HepG2 (cell line): Measurements from ENCODE around the gene SLC7A4. TPM values are rescaled to one million over a fixed set of nuclear protein-coding genes. Genes with fewer than 3 reads are reported as not detected.

Experiments used
- ATAC-seq: fragments of 200-7000 bp; cut with Tn5 transposase; 3 replicates; pipeline ENCODE4 v1.9.1; 2020; ENCODE audit warnings: mild to moderate bottlenecking, moderate library complexity
- BruUV-seq: library from RNA; stranded (reverse); fragments of 400-500 nt; replicated peaks from 2 replicates; lab custom pipeline; 2021; lab: Mats Ljungman, UMichigan
- CTCF ChIA-PET: fragments of 300-600 bp; formaldehyde crosslinking; extraction: SDS; loops from one replicate; lab custom pipeline; 2021; ENCODE audit warnings: low total read pairs, inconsistent platforms, low intra/inter-chr PET ratio; lab: Yijun Ruan, JAX
- POLR2A ChIA-PET: fragments of 350-600 bp; sonication (Branson Sonifier 250); formaldehyde crosslinking; loops from one replicate; lab custom pipeline; 2020; ENCODE audit warnings: antibody characterized with exemption, inconsistent platforms; lab: Yijun Ruan, JAX
- DNase-seq: peaks from one replicate; pipeline ENCODE4 v3.0.0-alpha.2; 2015; ENCODE audit warnings: low spot score
- FAIRE-seq: peaks from 3 replicates; lab custom pipeline; 2011; peaks lifted over from hg19 to GRCh38; lab: Jason Lieb, UNC
- H2AFZ ChIP-seq: one replicate; pipeline ENCODE4 v1.6.1; 2011; ENCODE audit warnings: low read length, inconsistent platforms
- H3K27ac ChIP-seq: fragments of 300-600 bp; 3 replicates; pipeline ENCODE4 v1.8.0; 2011; ENCODE audit warnings: mixed run types, mild to moderate bottlenecking, mixed read lengths, low read length, inconsistent platforms; ENCODE audit not compliant: insufficient read depth; ENCODE audit errors: extremely low read length
- H3K27me3 ChIP-seq, 2 experiments: fragments of 200-600 bp in 1 of 2; 2 replicates in 1 of 2; 3 replicates in 1 of 2; pipeline versions ENCODE4 v1.6.0 to v1.8.0; 2011; ENCODE audit warnings: low read length in 2 of 2, mild to moderate bottlenecking in 2 of 2, moderate library complexity in 2 of 2, inconsistent platforms in 1 of 2; ENCODE audit not compliant: insufficient read depth in 2 of 2, control insufficient read depth in 1 of 2
- H3K36me3 ChIP-seq, 2 experiments: fragments of 200-600 bp in 1 of 2; replicated peaks in 1 of 2; 2 replicates in 1 of 2; 3 replicates in 1 of 2; pipeline versions ENCODE4 v1.5.1 to v1.8.0; 2011; ENCODE audit warnings: low read length in 2 of 2, inconsistent platforms in 1 of 2; ENCODE audit not compliant: insufficient read depth in 2 of 2, control insufficient read depth in 1 of 2
- H3K4me1 ChIP-seq: 2 replicates; pipeline ENCODE4 v1.5.1; 2012; ENCODE audit warnings: low read length, inconsistent platforms; ENCODE audit not compliant: insufficient read depth
- H3K4me2 ChIP-seq: 2 replicates; pipeline ENCODE4 v1.6.0; 2011; ENCODE audit warnings: low read depth, low read length, inconsistent platforms
- H3K4me3 ChIP-seq, 3 experiments: fragments of 200-600 bp in 1 of 3; sonication (generic), shearing (Covaris generic) in 1 of 3; replicated peaks in 1 of 3; 2 replicates each; pipeline ENCODE4 v1.5.1; 2011 to 2016; ENCODE audit warnings: low read length in 3 of 3, inconsistent platforms in 2 of 3, low read depth in 2 of 3, mild to moderate bottlenecking in 2 of 3, control low read depth in 1 of 3, mixed read lengths in 1 of 3; ENCODE audit not compliant: insufficient read depth in 1 of 3
- H3K79me2 ChIP-seq: one replicate; pipeline ENCODE4 v1.6.1; 2011; ENCODE audit warnings: low read length, inconsistent platforms; ENCODE audit not compliant: insufficient read depth
- H3K9ac ChIP-seq: 2 replicates; pipeline ENCODE4 v1.6.0; 2011; ENCODE audit warnings: mild to moderate bottlenecking, low read depth, low read length, inconsistent platforms; ENCODE audit not compliant: insufficient read depth
- H3K9me3 ChIP-seq: 2 replicates; pipeline ENCODE4 v1.5.1; 2012; ENCODE audit warnings: mild to moderate bottlenecking, low read length
- H4K20me1 ChIP-seq: 2 replicates; pipeline ENCODE4 v1.6.0; 2011; ENCODE audit warnings: inconsistent platforms, mild to moderate bottlenecking, low read length, moderate library complexity; ENCODE audit not compliant: insufficient read depth
- ADNP ChIP-seq: sonication (generic); formaldehyde crosslinking; IDR thresholded peaks from 2 replicates; pipeline ENCODE4 v1.4.0; 2020; ENCODE audit warnings: missing genetic modification reagents
- CREM ChIP-seq, 2 experiments: sonication (generic) in 1 of 2; formaldehyde crosslinking in 1 of 2; IDR thresholded peaks; 2 replicates each; pipeline versions ENCODE4 v1.4.0 to v1.6.1; 2016 to 2020; ENCODE audit warnings: antibody characterized with exemption in 1 of 2, mild to moderate bottlenecking in 1 of 2, missing genetic modification reagents in 1 of 2
- JDP2 ChIP-seq: sonication (generic); formaldehyde crosslinking; IDR thresholded peaks from 2 replicates; pipeline ENCODE4 v1.8.1; 2022; ENCODE audit warnings: missing genetic modification reagents, borderline replicate concordance
- KLF15 ChIP-seq: sonication (generic); formaldehyde crosslinking; IDR thresholded peaks from 2 replicates; pipeline ENCODE4 v1.8.1; 2023; ENCODE audit warnings: borderline replicate concordance, mild to moderate bottlenecking, inconsistent platforms, missing genetic modification reagents, mixed read lengths
- NAIF1 ChIP-seq: sonication (generic); formaldehyde crosslinking; IDR thresholded peaks from 2 replicates; pipeline ENCODE4 v1.5.0; 2020; ENCODE audit warnings: mild to moderate bottlenecking, missing genetic modification reagents, borderline replicate concordance
- NR1H2 ChIP-seq: sonication (generic); formaldehyde crosslinking; IDR thresholded peaks from 2 replicates; pipeline ENCODE4 v1.8.1; 2022; ENCODE audit warnings: low read depth, missing genetic modification reagents, borderline replicate concordance
- SUZ12 ChIP-seq: fragments of 150-350 bp; IDR thresholded peaks from 2 replicates; pipeline ENCODE4 v1.6.1; 2014; ENCODE audit warnings: low read depth, low read length
- TBP ChIP-seq: sonication (generic); formaldehyde crosslinking; IDR thresholded peaks from 2 replicates; pipeline ENCODE4 v1.5.0; 2020; ENCODE audit warnings: missing genetic modification reagents
- YY1 ChIP-seq: IDR thresholded peaks from 2 replicates; pipeline ENCODE4 v1.6.1; 2011; ENCODE audit warnings: low read length, low read depth, moderate library complexity, mild to moderate bottlenecking; ENCODE audit not compliant: insufficient read depth, insufficient replicate concordance
- ZFP36 ChIP-seq: fragments of 150-350 bp; IDR thresholded peaks from 2 replicates; pipeline ENCODE4 v1.6.1; 2018; ENCODE audit warnings: borderline replicate concordance, low read length, low read depth; ENCODE audit not compliant: partially characterized antibody
- ZFP41 ChIP-seq: sonication (generic); formaldehyde crosslinking; IDR thresholded peaks from 2 replicates; pipeline ENCODE4 v1.4.0; 2020; ENCODE audit warnings: mild to moderate bottlenecking, missing genetic modification reagents, borderline replicate concordance
- ZNF256 ChIP-seq: sonication (generic); formaldehyde crosslinking; conservative IDR thresholded peaks from 2 replicates; pipeline ENCODE4 v1.4.0; 2020; ENCODE audit warnings: missing genetic modification reagents
- ZNF577 ChIP-seq: sonication (generic); formaldehyde crosslinking; IDR thresholded peaks from 2 replicates; pipeline ENCODE4 v1.4.0; 2020; ENCODE audit warnings: mild to moderate bottlenecking, low read depth, missing genetic modification reagents, borderline replicate concordance
- ZNF614 ChIP-seq: IDR thresholded peaks from 2 replicates; pipeline ENCODE4 v1.6.1; 2018; ENCODE audit warnings: missing biosample characterization, missing genetic modification reagents, inconsistent platforms, borderline replicate concordance
- WGBS: methylation state at CpG from one replicate; pipeline ENCODE4 v1.1.6; 2017; ENCODE audit warnings: low lambda C conversion rate; 5-methylcytosine and 5-hydroxymethylcytosine counted together
- in situ Hi-C: cut with HindIII; loops from 2 replicates; pipeline ENCODE4 v1.10.0; 2017; ENCODE audit warnings: low pct_unique_long_range_greater_than_20kb; ENCODE audit not compliant: extremely low pct_ligation_motif_present
- intact Hi-C: fragments of 100-400 bp; cut with micrococcal nuclease; formaldehyde crosslinking; loops from one replicate; pipeline ENCODE4 v1.10.0; 2022; ENCODE audit not compliant: unreplicated experiment
- polyA plus RNA-seq, 8 experiments: library from polyadenylated mRNA; depleted of rRNA in 3 of 8; stranded (reverse) in 7 of 8; unstranded in 1 of 8; fragments of >200 nt; fragmentation: Illumina TruSeq in 4 of 8; extraction: Trizol in 4 of 8; gene quantifications; 2 replicates each; pipeline versions ENCODE4 v1.2.1 to v1.2.3, GENCODE V29; 2011 to 2016; ENCODE audit warnings: low read depth in 4 of 8, missing spikeins in 1 of 8, mixed read lengths in 1 of 8; ENCODE audit not compliant: insufficient read depth in 1 of 8
- total RNA-seq, 5 experiments: library from RNA; depleted of rRNA; stranded (reverse); fragments of >200 nt; fragmentation: Illumina TruSeq; extraction: Trizol; gene quantifications; 2 replicates each; pipeline ENCODE4 v1.2.3, GENCODE V29; 2016; ENCODE audit warnings: low read depth in 1 of 5
- TF ChIP-seq, protein P1 (sequence below): IDR thresholded peaks from 2 replicates; pipeline ENCODE4 v1.6.1; 2016; ENCODE audit warnings: missing compliant biosample characterization, missing genetic modification reagents, borderline replicate concordance
- TF ChIP-seq, protein P2 (sequence below): sonication (generic); formaldehyde crosslinking; IDR thresholded peaks from 2 replicates; pipeline ENCODE4 v1.8.0; 2022; ENCODE audit warnings: mild to moderate bottlenecking, missing genetic modification reagents
- TF ChIP-seq, protein P3 (sequence below): sonication (generic); formaldehyde crosslinking; IDR thresholded peaks from 2 replicates; pipeline ENCODE4 v1.8.0; 2022; ENCODE audit warnings: mild to moderate bottlenecking, missing genetic modification reagents, borderline replicate concordance
- TF ChIP-seq, protein P4 (sequence below): sonication (generic); formaldehyde crosslinking; IDR thresholded peaks from 2 replicates; pipeline ENCODE4 v1.4.0; 2020; ENCODE audit warnings: mild to moderate bottlenecking, missing genetic modification reagents

SLC7A4 gene
- total and polyA plus RNA-seq, 2 of the 13 experiments (the other 11 are each of a cell fraction or from before 2014, with no cell fraction given) = not detected

DNA sequence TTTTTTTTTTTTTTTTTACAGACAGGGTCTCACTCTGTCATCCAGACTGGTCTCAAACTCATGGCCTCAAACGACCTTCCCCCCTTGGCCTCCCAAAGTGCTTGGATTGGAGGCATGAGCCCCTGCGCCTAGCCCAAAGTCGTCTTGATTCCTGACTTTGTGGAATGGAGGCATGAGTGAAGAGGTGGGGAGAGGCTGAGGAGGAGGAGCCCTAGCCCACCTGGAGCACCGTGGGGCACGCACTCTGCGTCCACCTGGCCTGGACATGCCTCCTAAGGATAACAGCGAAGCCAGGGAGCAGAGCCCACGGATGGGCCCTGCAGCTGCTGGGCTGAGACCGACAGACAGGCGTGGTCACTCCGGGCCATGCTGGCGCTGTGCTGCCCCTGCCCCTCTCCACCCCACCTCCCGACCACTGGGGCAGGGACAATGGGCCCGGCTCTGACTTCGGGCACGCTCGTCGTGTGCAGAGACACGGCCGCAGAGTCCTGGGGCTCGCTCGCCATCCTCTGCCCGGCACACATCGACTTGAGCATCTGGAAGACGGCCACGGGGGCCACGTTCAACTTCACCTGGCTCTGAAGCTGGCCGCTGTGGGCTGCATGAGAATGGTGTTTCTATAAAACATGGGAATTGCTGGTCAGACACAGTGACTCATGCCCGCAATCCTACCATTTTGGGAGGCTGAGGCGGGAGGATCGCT, 48.2 kb upstream of the SLC7A4 start:
- ATAC-seq (no peak), FAIRE-seq (no peak), DNase-seq (no peak)
- in situ Hi-C loops = no loop called here
- H3K4me2 ChIP-seq = no peak overlapping the region
- H4K20me1 ChIP-seq = no peaks in the 10 kb centered on the region
- no peak overlapping the region for H3K27ac ChIP-seq
- TF ChIP-seq, protein P1, sequence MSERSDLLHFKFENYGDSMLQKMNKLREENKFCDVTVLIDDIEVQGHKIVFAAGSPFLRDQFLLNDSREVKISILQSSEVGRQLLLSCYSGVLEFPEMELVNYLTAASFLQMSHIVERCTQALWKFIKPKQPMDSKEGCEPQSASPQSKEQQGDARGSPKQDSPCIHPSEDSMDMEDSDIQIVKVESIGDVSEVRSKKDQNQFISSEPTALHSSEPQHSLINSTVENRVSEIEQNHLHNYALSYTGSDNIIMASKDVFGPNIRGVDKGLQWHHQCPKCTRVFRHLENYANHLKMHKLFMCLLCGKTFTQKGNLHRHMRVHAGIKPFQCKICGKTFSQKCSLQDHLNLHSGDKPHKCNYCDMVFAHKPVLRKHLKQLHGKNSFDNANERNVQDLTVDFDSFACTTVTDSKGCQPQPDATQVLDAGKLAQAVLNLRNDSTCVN (CRISPR knock-in tag) = no peak
- TF ChIP-seq NR1H2 (CRISPR knock-in tag) = no peak
- no peak for TF ChIP-seq ZNF614 (CRISPR knock-in tag)
- TF ChIP-seq YY1 = no peak
- TF ChIP-seq CREM (IDR thresholded peaks at IDR 0.05) = no peak
- TF ChIP-seq CREM (CRISPR knock-in tag; IDR thresholded peaks at IDR 0.05) = no peak
- TF ChIP-seq ZFP36 = no peak
- TF ChIP-seq, protein P2, sequence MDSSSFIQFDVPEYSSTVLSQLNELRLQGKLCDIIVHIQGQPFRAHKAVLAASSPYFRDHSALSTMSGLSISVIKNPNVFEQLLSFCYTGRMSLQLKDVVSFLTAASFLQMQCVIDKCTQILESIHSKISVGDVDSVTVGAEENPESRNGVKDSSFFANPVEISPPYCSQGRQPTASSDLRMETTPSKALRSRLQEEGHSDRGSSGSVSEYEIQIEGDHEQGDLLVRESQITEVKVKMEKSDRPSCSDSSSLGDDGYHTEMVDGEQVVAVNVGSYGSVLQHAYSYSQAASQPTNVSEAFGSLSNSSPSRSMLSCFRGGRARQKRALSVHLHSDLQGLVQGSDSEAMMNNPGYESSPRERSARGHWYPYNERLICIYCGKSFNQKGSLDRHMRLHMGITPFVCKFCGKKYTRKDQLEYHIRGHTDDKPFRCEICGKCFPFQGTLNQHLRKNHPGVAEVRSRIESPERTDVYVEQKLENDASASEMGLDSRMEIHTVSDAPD (CRISPR knock-in tag) = no peak
- TF ChIP-seq, protein P3, sequence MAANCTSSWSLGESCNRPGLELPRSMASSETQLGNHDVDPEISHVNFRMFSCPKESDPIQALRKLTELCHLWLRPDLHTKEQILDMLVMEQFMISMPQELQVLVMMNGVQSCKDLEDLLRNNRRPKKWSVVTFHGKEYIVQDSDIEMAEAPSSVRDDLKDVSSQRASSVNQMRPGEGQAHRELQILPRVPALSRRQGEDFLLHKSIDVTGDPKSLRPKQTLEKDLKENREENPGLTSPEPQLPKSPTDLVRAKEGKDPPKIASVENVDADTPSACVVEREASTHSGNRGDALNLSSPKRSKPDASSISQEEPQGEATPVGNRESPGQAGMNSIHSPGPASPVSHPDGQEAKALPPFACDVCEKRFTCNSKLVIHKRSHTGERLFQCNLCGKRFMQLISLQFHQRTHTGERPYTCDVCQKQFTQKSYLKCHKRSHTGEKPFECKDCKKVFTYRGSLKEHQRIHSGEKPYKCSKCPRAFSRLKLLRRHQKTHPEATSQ (CRISPR knock-in tag) = no peak
- no peak for TF ChIP-seq ZNF256
- no peak for TF ChIP-seq JDP2
- no peak for TF ChIP-seq KLF15
- no peak for TF ChIP-seq NAIF1 (CRISPR knock-in tag)
- TF ChIP-seq TBP (CRISPR knock-in tag) = no peak
- no peak for TF ChIP-seq SUZ12
- TF ChIP-seq ZFP41 (CRISPR knock-in tag) = no peak
- no peak for TF ChIP-seq ADNP (CRISPR knock-in tag)
- TF ChIP-seq, protein P4, sequence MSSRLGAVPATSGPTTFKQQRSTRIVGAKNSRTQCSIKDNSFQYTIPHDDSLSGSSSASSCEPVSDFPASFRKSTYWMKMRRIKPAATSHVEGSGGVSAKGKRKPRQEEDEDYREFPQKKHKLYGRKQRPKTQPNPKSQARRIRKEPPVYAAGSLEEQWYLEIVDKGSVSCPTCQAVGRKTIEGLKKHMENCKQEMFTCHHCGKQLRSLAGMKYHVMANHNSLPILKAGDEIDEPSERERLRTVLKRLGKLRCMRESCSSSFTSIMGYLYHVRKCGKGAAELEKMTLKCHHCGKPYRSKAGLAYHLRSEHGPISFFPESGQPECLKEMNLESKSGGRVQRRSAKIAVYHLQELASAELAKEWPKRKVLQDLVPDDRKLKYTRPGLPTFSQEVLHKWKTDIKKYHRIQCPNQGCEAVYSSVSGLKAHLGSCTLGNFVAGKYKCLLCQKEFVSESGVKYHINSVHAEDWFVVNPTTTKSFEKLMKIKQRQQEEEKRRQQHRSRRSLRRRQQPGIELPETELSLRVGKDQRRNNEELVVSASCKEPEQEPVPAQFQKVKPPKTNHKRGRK (CRISPR knock-in tag) = no peak
- TF ChIP-seq ZNF577 (CRISPR knock-in tag) = no peak
- CTCF ChIA-PET = no interaction called here
- H3K79me2 ChIP-seq = no peaks in the 10 kb centered on the region
- BruUV-seq = no TSS peak
- intact Hi-C loops = no loop called here
- WGBS = 55% methylated on average over 8 of the region's 31 CpGs
- no peak overlapping the region for H3K9ac ChIP-seq
- no peaks in the 10 kb centered on the region for H3K36me3 ChIP-seq
- no peaks in the 10 kb centered on the region for H3K4me1 ChIP-seq
- H3K27me3 ChIP-seq = peaks cover 6 to 29% of the 10 kb centered on the region in 2 experiments; a peak in 4 of 5 replicates
- POLR2A ChIA-PET = no interaction called here
- no peak overlapping the region for H2AFZ ChIP-seq
- no peak overlapping the region for H3K4me3 ChIP-seq
- H3K9me3 ChIP-seq = no peaks in the 10 kb centered on the region
